H9 (cell line): ENCODE data around the gene COA6. TPM values are rescaled to one million over a fixed set of nuclear protein-coding genes. Genes with fewer than 3 reads are reported as not detected.

ENCODE experiments used
- DNase-seq: peaks from one replicate; pipeline ENCODE4 v3.0.0-alpha.2; 2017
- H2AFZ ChIP-seq: one replicate; pipeline ENCODE4 v1.6.1; 2013; ENCODE audit warnings: mild to moderate bottlenecking, low read length, control low read depth, moderate library complexity
- H2AK5ac ChIP-seq: 2 replicates; pipeline ENCODE4 v1.6.1; 2013; ENCODE audit warnings: low read length, control low read depth, mixed read lengths; ENCODE audit not compliant: insufficient read length
- H2BK120ac ChIP-seq: one replicate; pipeline ENCODE4 v1.6.1; 2013; ENCODE audit warnings: low read depth, mild to moderate bottlenecking, low read length, control low read depth, inconsistent platforms; ENCODE audit not compliant: poor library complexity, severe bottlenecking
- H2BK12ac ChIP-seq: 2 replicates; pipeline ENCODE4 v1.6.1; 2013; ENCODE audit warnings: low read length, control low read depth, mixed read lengths, low read depth; ENCODE audit not compliant: insufficient read length
- H2BK15ac ChIP-seq: 2 replicates; pipeline ENCODE4 v1.6.1; 2013; ENCODE audit warnings: low read depth, low read length, control low read depth
- H2BK20ac ChIP-seq: one replicate; pipeline ENCODE4 v1.6.1; 2013; ENCODE audit warnings: low read depth, mild to moderate bottlenecking, low read length, control low read depth, inconsistent platforms; ENCODE audit not compliant: poor library complexity, severe bottlenecking
- H2BK5ac ChIP-seq: 2 replicates; pipeline ENCODE4 v1.6.1; 2013; ENCODE audit warnings: low read length, control low read depth, mixed read lengths; ENCODE audit not compliant: insufficient read length
- H3K14ac ChIP-seq: 2 replicates; pipeline ENCODE4 v1.6.1; 2013; ENCODE audit warnings: low read length, control low read depth; ENCODE audit not compliant: insufficient read depth
- H3K18ac ChIP-seq: 2 replicates; pipeline ENCODE4 v1.6.1; 2013; ENCODE audit warnings: low read depth, mild to moderate bottlenecking, mixed read lengths, low read length, control low read depth; ENCODE audit not compliant: insufficient read length
- H3K23ac ChIP-seq: 2 replicates; pipeline ENCODE4 v1.6.1; 2013; ENCODE audit warnings: low read length, control low read depth, mixed read lengths, low read depth; ENCODE audit not compliant: insufficient read length
- H3K23me2 ChIP-seq: 2 replicates; pipeline ENCODE4 v1.6.1; 2013; ENCODE audit warnings: low read depth, mild to moderate bottlenecking, mixed read lengths, low read length, control low read depth; ENCODE audit not compliant: insufficient read length, poor library complexity, severe bottlenecking
- H3K27ac ChIP-seq: 2 replicates; pipeline ENCODE4 v1.5.1; 2013; ENCODE audit warnings: low read length, control low read depth, mixed read lengths, low read depth; ENCODE audit not compliant: insufficient read length
- H3K27me3 ChIP-seq: 2 replicates; pipeline ENCODE4 v1.6.1; 2013; ENCODE audit warnings: low read length, control low read depth, inconsistent platforms; ENCODE audit not compliant: insufficient read depth
- H3K4ac ChIP-seq: 2 replicates; pipeline ENCODE4 v1.6.1; 2013; ENCODE audit warnings: low read depth, mild to moderate bottlenecking, control low read depth, inconsistent platforms, low read length, moderate library complexity
- H3K4me1 ChIP-seq: 2 replicates; pipeline ENCODE4 v1.6.1; 2013; ENCODE audit warnings: low read length, control low read depth, inconsistent platforms; ENCODE audit not compliant: insufficient read depth
- H3K4me2 ChIP-seq: 2 replicates; pipeline ENCODE4 v1.6.1; 2013; ENCODE audit warnings: low read length, control low read depth, mixed read lengths; ENCODE audit not compliant: insufficient read length, insufficient read depth
- H3K56ac ChIP-seq: 2 replicates; pipeline ENCODE4 v1.6.1; 2013; ENCODE audit warnings: low read depth, mild to moderate bottlenecking, mixed read lengths, low read length, control low read depth; ENCODE audit not compliant: insufficient read length
- H3K79me1 ChIP-seq: 2 replicates; pipeline ENCODE4 v1.6.1; 2013; ENCODE audit warnings: low read depth, mild to moderate bottlenecking, moderate library complexity, low read length, control low read depth, inconsistent platforms; ENCODE audit not compliant: insufficient read depth, poor library complexity, severe bottlenecking
- H3K79me2 ChIP-seq: 2 replicates; pipeline ENCODE4 v1.6.1; 2013; ENCODE audit warnings: low read length, control low read depth, inconsistent platforms; ENCODE audit not compliant: insufficient read depth
- H3K9ac ChIP-seq: 2 replicates; pipeline ENCODE4 v1.6.1; 2013; ENCODE audit warnings: low read length, control low read depth, mixed read lengths; ENCODE audit not compliant: insufficient read length; ENCODE audit errors: extremely low read depth
- H3K9me3 ChIP-seq: one replicate; pipeline ENCODE4 v1.6.1; 2013; ENCODE audit warnings: low read depth, low read length, inconsistent platforms; ENCODE audit not compliant: control insufficient read depth
- H3T11ph ChIP-seq: one replicate; pipeline ENCODE4 v1.6.1; 2013; ENCODE audit warnings: mild to moderate bottlenecking, low read length, control low read depth, inconsistent platforms
- H4K20me1 ChIP-seq: one replicate; pipeline ENCODE4 v1.6.1; 2013; ENCODE audit not compliant: control insufficient read depth, insufficient read length, insufficient read depth
- H4K5ac ChIP-seq: 2 replicates; pipeline ENCODE4 v1.6.1; 2013; ENCODE audit warnings: low read depth, mild to moderate bottlenecking, mixed read lengths, low read length, control low read depth; ENCODE audit not compliant: insufficient read length
- H4K8ac ChIP-seq: replicated peaks from 2 replicates; pipeline ENCODE4 v1.6.1; 2013; ENCODE audit warnings: low read length, control low read depth, mixed read lengths, low read depth; ENCODE audit not compliant: insufficient read length
- H4K91ac ChIP-seq: 2 replicates; pipeline ENCODE4 v1.6.1; 2013; ENCODE audit warnings: low read depth, mild to moderate bottlenecking, moderate library complexity, mixed read lengths, low read length, control low read depth; ENCODE audit not compliant: insufficient read length
- H3K27ac Mint-ChIP-seq, 3 experiments: 2 replicates in 2 of 3; 3 replicates in 1 of 3; pipeline ENCODE4 v1.8.0; 2020 to 2021; ENCODE audit warnings: mixed read lengths in 3 of 3, mild to moderate bottlenecking in 1 of 3, moderate library complexity in 1 of 3
- H3K27me3 Mint-ChIP-seq: 2 replicates; pipeline ENCODE4 v1.8.0; 2021; ENCODE audit warnings: low read depth, mild to moderate bottlenecking, moderate library complexity, mixed read lengths
- H3K36me3 Mint-ChIP-seq, 3 experiments: 2 replicates in 2 of 3; 3 replicates in 1 of 3; pipeline ENCODE4 v1.8.0; 2020 to 2021; ENCODE audit warnings: low read depth in 3 of 3, mixed read lengths in 3 of 3; ENCODE audit not compliant: insufficient read depth in 1 of 3
- H3K4me1 Mint-ChIP-seq, 2 experiments: 2 replicates each; pipeline ENCODE4 v1.8.0; 2020; ENCODE audit warnings: mixed read lengths in 2 of 2
- H3K4me3 Mint-ChIP-seq, 2 experiments: 2 replicates in 1 of 2; 3 replicates in 1 of 2; pipeline ENCODE4 v1.8.0; 2020 to 2021; ENCODE audit warnings: mild to moderate bottlenecking in 2 of 2, mixed read lengths in 2 of 2, moderate library complexity in 1 of 2
- H3K9me3 Mint-ChIP-seq, 2 experiments: 2 replicates in 1 of 2; 3 replicates in 1 of 2; pipeline ENCODE4 v1.8.0; 2020; ENCODE audit warnings: mild to moderate bottlenecking in 2 of 2, mixed read lengths in 2 of 2, moderate library complexity in 1 of 2
- WGBS: extraction: QIAGEN DNeasy Blood & Tissue Kit; methylation state at CpG from one replicate; pipeline ENCODE4 v1.1.7; 2013; ENCODE audit warnings: missing lambda C conversion rate, low lambda C conversion rate, mixed read lengths; ENCODE audit not compliant: insufficient read length; ENCODE audit errors: extremely low coverage; 5-methylcytosine and 5-hydroxymethylcytosine counted together
- total RNA-seq: library from RNA; stranded (reverse); gene quantifications from 2 replicates; pipeline ENCODE4 v1.2.1, GENCODE V29; 2021
- TF ChIP-seq, protein P1 (sequence below): fragments of 200-600 bp; sonication (generic); conservative IDR thresholded peaks from 3 replicates; pipeline ENCODE4 v1.8.0; 2021; ENCODE audit warnings: antibody characterized with exemption, mild to moderate bottlenecking

COA6 gene
- total RNA-seq, 1 experiment from 2014 or later, result 42.3 TPM

DNA sequence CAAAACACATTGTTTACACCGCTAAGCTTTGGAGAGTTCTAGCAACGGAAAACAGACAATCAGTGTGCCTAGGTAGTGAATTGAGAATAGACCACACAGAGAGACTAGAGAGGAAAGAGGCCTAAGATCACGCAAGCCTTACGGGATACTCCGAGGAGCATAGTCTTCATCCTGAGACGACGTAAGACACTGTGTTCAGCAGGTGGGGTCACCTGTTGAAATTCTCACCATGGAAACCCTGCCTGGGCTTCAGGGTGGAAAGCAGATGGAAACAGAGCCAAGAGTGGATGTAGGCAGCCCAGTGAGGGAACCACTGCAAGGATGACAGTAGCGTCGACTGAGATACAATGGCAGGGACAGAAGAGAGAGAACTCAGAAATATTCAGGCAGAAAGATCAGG is 40.2 kb downstream of the COA6 start:
- Histone ChIP-seq H2BK12ac (no peak overlapping the region), H2AK5ac (no peak overlapping the region), H3K27me3 (no peaks in the 10 kb centered on the region), H3K4me1 (no peaks in the 10 kb centered on the region), H3K23ac (no peak overlapping the region), H4K91ac (no peak overlapping the region), H3K79me1 (no peaks in the 10 kb centered on the region), H2BK20ac (no peak overlapping the region), H3K4me2 (no peak overlapping the region), H2BK15ac (no peak overlapping the region), H2AFZ (no peak overlapping the region), H3T11ph (no peak overlapping the region), H2BK5ac (no peak overlapping the region), H3K9ac (no peak overlapping the region), H4K5ac (no peak overlapping the region), H3K79me2 (no peaks in the 10 kb centered on the region), H3K4ac (no peak overlapping the region), H3K23me2 (no peaks in the 10 kb centered on the region), H4K20me1 (no peaks in the 10 kb centered on the region), H2BK120ac (no peak overlapping the region), H4K8ac (no peak overlapping the region), H3K27ac (no peak overlapping the region), H3K56ac (no peak overlapping the region), H3K9me3 (no peaks in the 10 kb centered on the region), H3K14ac (no peak overlapping the region), H3K18ac (no peak overlapping the region)
- no peak for DNase-seq
- Mint-ChIP-seq H3K36me3 (peaks cover 3 to 36% (median 17%) of the 10 kb centered on the region in 3 experiments; a peak in 6 of 7 replicates), H3K4me3 (no peak overlapping the region), H3K27ac (peak overlapping the region in 1 of 3 experiments; percentile 10; a peak in 2 of 7 replicates), H3K9me3 (no peaks in the 10 kb centered on the region), H3K4me1 (peaks cover 2 to 3% of the 10 kb centered on the region in 2 experiments; a peak in 2 of 4 replicates), H3K27me3 (no peaks in the 10 kb centered on the region)
- no CpG with 5 or more reads among the region's 9 CpGs for WGBS
- TF ChIP-seq, protein P1, sequence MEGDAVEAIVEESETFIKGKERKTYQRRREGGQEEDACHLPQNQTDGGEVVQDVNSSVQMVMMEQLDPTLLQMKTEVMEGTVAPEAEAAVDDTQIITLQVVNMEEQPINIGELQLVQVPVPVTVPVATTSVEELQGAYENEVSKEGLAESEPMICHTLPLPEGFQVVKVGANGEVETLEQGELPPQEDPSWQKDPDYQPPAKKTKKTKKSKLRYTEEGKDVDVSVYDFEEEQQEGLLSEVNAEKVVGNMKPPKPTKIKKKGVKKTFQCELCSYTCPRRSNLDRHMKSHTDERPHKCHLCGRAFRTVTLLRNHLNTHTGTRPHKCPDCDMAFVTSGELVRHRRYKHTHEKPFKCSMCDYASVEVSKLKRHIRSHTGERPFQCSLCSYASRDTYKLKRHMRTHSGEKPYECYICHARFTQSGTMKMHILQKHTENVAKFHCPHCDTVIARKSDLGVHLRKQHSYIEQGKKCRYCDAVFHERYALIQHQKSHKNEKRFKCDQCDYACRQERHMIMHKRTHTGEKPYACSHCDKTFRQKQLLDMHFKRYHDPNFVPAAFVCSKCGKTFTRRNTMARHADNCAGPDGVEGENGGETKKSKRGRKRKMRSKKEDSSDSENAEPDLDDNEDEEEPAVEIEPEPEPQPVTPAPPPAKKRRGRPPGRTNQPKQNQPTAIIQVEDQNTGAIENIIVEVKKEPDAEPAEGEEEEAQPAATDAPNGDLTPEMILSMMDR, result no peak
